Measurements from ENCODE around the gene TRAFD1. TPM values are rescaled to one million over a fixed set of nuclear protein-coding genes. Genes with fewer than 3 reads are reported as not detected.

The TRAFD1 gene
- total and polyA plus RNA-seq, 2 of the 8 experiments (the other 6 are each of a cell fraction or from before 2014, with no cell fraction given) = 18.1 to 33.1 TPM

DNA sequence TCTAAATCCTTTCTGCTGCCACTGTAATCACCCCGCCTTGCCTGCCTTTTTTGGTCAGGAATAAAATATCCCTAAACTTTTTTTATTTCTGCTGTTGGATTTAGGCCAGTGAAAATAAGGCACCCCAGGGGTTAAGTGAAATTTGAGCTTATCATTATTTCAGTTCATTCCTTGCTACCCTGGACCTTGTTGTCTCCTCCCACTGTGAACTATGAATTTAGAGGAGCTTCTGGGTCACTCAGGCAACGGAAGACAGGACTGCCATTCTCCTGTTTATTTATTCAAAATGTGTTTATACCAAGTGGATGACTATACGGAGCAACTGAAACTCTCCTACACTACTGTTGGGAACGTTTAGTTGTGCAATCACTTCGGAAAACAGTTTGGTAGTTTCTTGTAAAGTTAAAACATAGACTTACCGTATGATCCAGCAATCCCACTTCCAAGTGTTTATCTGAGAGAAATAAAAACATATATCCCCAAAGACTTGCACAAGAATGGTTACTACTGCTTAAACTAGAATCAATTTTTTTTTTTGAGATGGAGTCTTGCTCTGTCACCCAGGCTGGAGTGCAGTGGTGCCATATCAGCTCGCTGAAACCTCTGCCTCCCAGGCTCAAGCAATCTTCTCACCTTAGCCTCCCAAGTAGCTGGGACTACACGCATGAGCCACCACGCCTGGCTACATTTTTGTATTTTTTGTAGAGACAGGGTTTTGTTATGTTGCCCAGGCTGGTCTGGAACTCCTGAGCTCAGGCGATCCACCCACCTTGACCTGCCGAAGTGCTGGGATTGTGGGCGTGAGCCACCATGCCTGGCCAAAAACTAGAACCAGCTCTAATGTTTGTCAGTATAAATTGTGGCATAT is 2.3 kb upstream of the TRAFD1 start:
- Histone ChIP-seq H2AK5ac (ENCODE audit: low read depth, low read length) (no peak overlapping the region), H2BK5ac (ENCODE audit: low read depth, low read length) (no peak overlapping the region), H2BK120ac (replicated peaks; ENCODE audit: low read depth, low read length) (no peak overlapping the region), H2BK15ac (ENCODE audit: low read length) (no peak overlapping the region), H3K56ac (replicated peaks; ENCODE audit: insufficient read length, low read depth, low read length) (no peak overlapping the region), H3K4me3 (ENCODE audit: extremely low read depth in 1 of 4, insufficient read depth in 2 of 4, low read depth in 3 of 4, low read length in 4 of 4) (no peak overlapping the region), H3K23me2 (ENCODE audit: low read depth, low read length) (peaks cover 4% of the 10 kb centered on the region; the same call in 1 of the 2 replicates), H3K23ac (ENCODE audit: insufficient read length) (no peak overlapping the region), H3K27ac (ENCODE audit: low read depth, low read length) (no peak overlapping the region), H2BK20ac (ENCODE audit: low read length) (no peak overlapping the region), H3K36me3 (ENCODE audit: control insufficient read depth in 2 of 4, insufficient read depth in 4 of 4, low read length in 3 of 4) (no peaks in the 10 kb centered on the region), H3K18ac (ENCODE audit: extremely low read depth, low read length) (no peak overlapping the region), H3K4ac (replicated peaks; ENCODE audit: insufficient read length, low read depth, low read length) (no peak overlapping the region), H2BK12ac (ENCODE audit: low read depth, low read length) (no peak overlapping the region), H4K20me1 (replicated peaks in 1 of 2; ENCODE audit: control insufficient read depth in 1 of 2, insufficient read depth in 2 of 2, low read length in 2 of 2) (peaks cover 2% of the 10 kb centered on the region in 2 experiments), H3K27me3 (replicated peaks in 1 of 4; ENCODE audit: control insufficient read depth in 3 of 4, extremely low read depth in 1 of 4, insufficient read depth in 3 of 4, low read length in 3 of 4) (no peaks in the 10 kb centered on the region), H4K5ac (ENCODE audit: insufficient read length, low read depth, low read length) (no peak overlapping the region), H3K4me2 (ENCODE audit: insufficient read depth in 1 of 2, low read depth in 2 of 2, low read length in 2 of 2) (no peak overlapping the region), H3K9me3 (ENCODE audit: insufficient read depth in 2 of 2, low read depth in 1 of 2, low read length in 1 of 2) (no peaks in the 10 kb centered on the region), H3K79me1 (ENCODE audit: low read depth, low read length) (no peaks in the 10 kb centered on the region), H3K4me1 (replicated peaks in 1 of 4; ENCODE audit: control insufficient read depth in 3 of 4, insufficient read depth in 4 of 4, low read length in 3 of 4) (peaks cover 0 to 4% (median 1%) of the 10 kb centered on the region in 4 experiments; a peak in 4 of 7 replicates), H3K79me2 (ENCODE audit: control insufficient read depth in 1 of 2, insufficient read depth in 2 of 2, low read length in 2 of 2) (0 out of 4 replicates have a peak, but pooled peaks cover 0 to 5% of the 10 kb centered on the region in 2 experiments), H4K8ac (ENCODE audit: extremely low read depth, insufficient read depth, low read length) (no peak overlapping the region), H3K9ac (replicated peaks in 1 of 4; ENCODE audit: extremely low read depth in 1 of 4, low read depth in 3 of 4, low read length in 3 of 4) (no peak overlapping the region), H4K91ac (replicated peaks; ENCODE audit: insufficient read length, low read length) (no peak overlapping the region), H2AFZ (ENCODE audit: low read length) (peak overlapping the region; percentile 4; the same call in 1 of the 2 replicates), H3K14ac (ENCODE audit: insufficient read length) (no peak overlapping the region)
- CTCF ChIA-PET (ENCODE audit: partially characterized antibody) = no interaction called here
- TF ChIP-seq POLR2AphosphoS5 (IDR thresholded peaks at IDR 0.05; ENCODE audit: low read depth, low read length) (no peak), CHD2 (IDR thresholded peaks at IDR 0.05; ENCODE audit: low read length) (no peak), JUN (IDR thresholded peaks at IDR 0.05; ENCODE audit: low read depth, low read length) (no peak), CEBPB (IDR thresholded peaks at IDR 0.05; ENCODE audit: low read depth, low read length) (0 out of 2 replicates have a peak, but pooled peaks have one; percentile 29), RNF2 (IDR thresholded peaks at IDR 0.05; ENCODE audit: borderline replicate concordance, low read depth, low read length, missing control alignments, poor library complexity, severe bottlenecking) (no peak)
- 82% methylated on average over 12 of the region's 12 CpGs; no CpG with 5 or more reads in 1 of the 2 experiments for WGBS, 2 experiments (ENCODE audit: extremely low coverage in 1 of 2, insufficient coverage in 1 of 2, insufficient read length in 1 of 2, insufficient replicate concordance in 2 of 2, low coverage in 1 of 2, low lambda C conversion rate in 2 of 2, missing lambda C conversion rate in 1 of 2)
- FAIRE-seq (no peak), DNase-seq (ENCODE audit: low read depth in 1 of 2, low spot score in 2 of 2) (no peak)
- POLR2A ChIA-PET (ENCODE audit: partially characterized antibody) = interaction anchor here (1.5 to 8.1 kb wide), 2 partner anchors 10 to 17 kb away, joined by 4 to 90 read pairs; partner anchors contain the start of gene NAA25

Data from H1 (cell line).